Lower leg skin (tissue), 4 donors: ENCODE measurements around the gene MCM8. TPM values are rescaled to one million over a fixed set of nuclear protein-coding genes. Genes with fewer than 3 reads are reported as not detected.

Experiments used
- DNase-seq, 2 donors: peaks; one replicate each; pipeline ENCODE4 v3.0.0-alpha.2; 2019; ENCODE audit warnings: low spot score in 2 of 2
- H3K4me3 ChIP-seq: fragments of 200-600 bp; sonication (generic); 2 replicates; pipeline ENCODE4 v1.5.1; 2017; ENCODE audit warnings: mild to moderate bottlenecking, low read depth; ENCODE audit not compliant: poor library complexity, severe bottlenecking
- CTCF ChIP-seq, 3 donors: fragments of 450-650 bp; IDR thresholded peaks; one replicate each; pipeline ENCODE4 v1.5.1; 2016; ENCODE audit warnings: antibody characterized with exemption in 3 of 3, mild to moderate bottlenecking in 3 of 3, moderate library complexity in 2 of 3
- POLR2A ChIP-seq, 2 donors: fragments of 450-650 bp; IDR thresholded peaks; one replicate each; pipeline ENCODE4 v1.6.1; 2016 to 2017; ENCODE audit warnings: antibody characterized with exemption in 2 of 2, mild to moderate bottlenecking in 1 of 2, moderate library complexity in 1 of 2
- WGBS, 2 donors: methylation state at CpG; one replicate each; pipeline ENCODE4 v1.1.5; 2018; 5-methylcytosine and 5-hydroxymethylcytosine counted together
- intact Hi-C: fragments of 100-400 bp; cut with DNase I; formaldehyde crosslinking; loops from one replicate; pipeline ENCODE4 v1.15.0; 2023; ENCODE audit warnings: low total_unique reads
- total RNA-seq, 4 donors: library from RNA; depleted of rRNA; stranded (reverse); fragments of >200 nt; gene quantifications; one replicate each; pipeline ENCODE4 v1.1.0, GENCODE V29; 2016

MCM8 gene
- total RNA-seq, 4 donors from 2014 or later = 2.4 to 5.1 (median 4.3) TPM

DNA sequence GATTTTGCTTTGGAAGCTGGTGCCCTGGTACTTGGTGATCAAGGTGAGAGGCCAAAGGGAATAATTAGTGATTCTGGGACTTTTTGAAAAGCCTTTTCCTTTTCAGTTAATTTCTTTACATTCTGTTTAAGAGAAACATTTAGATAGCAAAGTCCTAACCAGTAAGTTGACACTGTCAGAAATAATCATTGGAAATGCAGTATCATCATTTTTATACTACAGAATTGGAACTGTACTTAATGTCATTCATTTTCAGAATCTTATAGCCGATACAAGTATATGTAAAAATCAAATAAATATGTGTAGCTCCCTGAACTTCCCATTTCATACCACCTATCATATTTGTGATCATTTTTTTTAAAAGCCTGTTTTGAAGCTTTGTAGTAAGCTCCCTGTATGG lies 27.5 kb downstream of the MCM8 start:
- no peak for TF ChIP-seq POLR2A (IDR thresholded peaks at IDR 0.05)
- no peak for TF ChIP-seq CTCF (IDR thresholded peaks at IDR 0.05)
- 96 to 100% methylated on average over 1 of the region's 1 CpG for WGBS, 2 donors
- no peak for DNase-seq
- H3K4me3 ChIP-seq = no peak overlapping the region
- intact Hi-C loops = no loop called here

DNA sequence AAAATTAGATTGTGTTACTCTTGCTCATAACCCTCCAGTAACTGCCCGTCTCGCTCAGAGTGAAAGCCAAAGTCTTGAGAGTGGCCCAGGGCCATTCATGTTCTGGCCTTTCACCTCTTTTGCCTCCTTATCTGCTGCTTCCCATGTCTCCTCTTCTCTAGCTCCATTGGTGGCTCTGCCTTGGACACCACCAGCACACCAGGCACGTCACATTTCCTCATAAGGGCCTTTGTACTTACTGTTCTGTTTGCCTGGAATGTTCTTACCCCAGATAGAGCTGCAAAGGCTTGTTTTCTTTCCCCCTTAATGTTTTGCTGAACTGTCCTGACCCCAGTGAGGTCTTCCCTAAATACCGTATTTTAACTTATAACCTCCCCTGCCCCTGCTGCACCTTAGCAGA lies 29.3 kb downstream of the MCM8 start:
- intact Hi-C loops = no loop called here
- TF ChIP-seq CTCF (IDR thresholded peaks at IDR 0.05) (no peak), POLR2A (IDR thresholded peaks at IDR 0.05) (no peak)

GRCh38 chr20:5980720-5981538 lies 30.5 kb downstream of the MCM8 start:
- TF ChIP-seq POLR2A (IDR thresholded peaks at IDR 0.05) (no peak), CTCF (IDR thresholded peaks at IDR 0.05) (no peak)
- intact Hi-C loops = no loop called here
- DNase-seq = no peak
- WGBS, 2 donors = 78 to 97% methylated on average over 5 of the region's 5 CpGs
- H3K4me3 ChIP-seq = no peak overlapping the region

More for the DNA sequence above, 29.3 kb downstream of the MCM8 start:
- no peak for DNase-seq
- H3K4me3 ChIP-seq = no peak overlapping the region
- WGBS, 2 donors = 97 to 98% methylated on average over 4 of the region's 4 CpGs

GRCh38 chr20:5987383-5987782 lies 36.9 kb downstream of the MCM8 start:
- H3K4me3 ChIP-seq = no peak overlapping the region
- no peak for TF ChIP-seq POLR2A (IDR thresholded peaks at IDR 0.05)
- no peak for TF ChIP-seq CTCF (IDR thresholded peaks at IDR 0.05)
- 97 to 98% methylated on average over 2 of the region's 2 CpGs for WGBS, 2 donors
- DNase-seq = no peak
- intact Hi-C loops = no loop called here

GRCh38 chr20:5989539-5989938 lies 39.1 kb downstream of the MCM8 start:
- 94 to 96% methylated on average over 1 of the region's 1 CpG for WGBS, 2 donors
- TF ChIP-seq CTCF (IDR thresholded peaks at IDR 0.05) (no peak), POLR2A (IDR thresholded peaks at IDR 0.05) (no peak)
- DNase-seq = no peak
- intact Hi-C loops = no loop called here
- no peak overlapping the region for H3K4me3 ChIP-seq

- intact Hi-C loops = no loop called here
- WGBS, 2 donors = 95 to 96% methylated on average over 3 of the region's 3 CpGs
- no peak for TF ChIP-seq CTCF (IDR thresholded peaks at IDR 0.05)
- TF ChIP-seq POLR2A (IDR thresholded peaks at IDR 0.05) = no peak
- H3K4me3 ChIP-seq = no peak overlapping the region
- DNase-seq = no peak
Observed at GRCh38 chr20:5990946-5991345, 40.5 kb downstream of the MCM8 start.
